HK-2 (cell line): ENCODE measurements around the gene HPCAL1.

Experiments
- DNase-seq: peaks from one replicate; pipeline ENCODE4 v3.0.0-alpha.2; 2018; ENCODE audit not compliant: unreplicated experiment

HPCAL1 gene

DNA sequence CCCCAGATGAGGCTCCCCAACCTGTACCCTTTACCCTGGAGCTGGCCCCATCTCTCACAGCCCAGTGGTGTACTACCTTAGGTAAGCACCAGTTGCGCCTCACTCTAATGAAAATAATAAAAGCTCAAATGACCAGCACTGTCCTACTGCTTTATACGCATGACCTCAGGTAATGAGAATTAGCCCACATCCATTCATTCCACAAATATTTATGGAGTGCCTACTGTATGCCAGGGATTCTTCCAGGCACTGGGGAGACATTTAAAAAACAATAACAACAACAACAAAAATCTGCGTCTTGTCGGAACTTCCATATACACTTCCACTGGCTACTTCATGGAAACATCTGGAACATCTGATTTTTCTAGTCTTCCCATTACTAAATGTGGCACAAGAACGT lies 20.8 kb downstream of the HPCAL1 start:
- DNase-seq = no peak

DNA sequence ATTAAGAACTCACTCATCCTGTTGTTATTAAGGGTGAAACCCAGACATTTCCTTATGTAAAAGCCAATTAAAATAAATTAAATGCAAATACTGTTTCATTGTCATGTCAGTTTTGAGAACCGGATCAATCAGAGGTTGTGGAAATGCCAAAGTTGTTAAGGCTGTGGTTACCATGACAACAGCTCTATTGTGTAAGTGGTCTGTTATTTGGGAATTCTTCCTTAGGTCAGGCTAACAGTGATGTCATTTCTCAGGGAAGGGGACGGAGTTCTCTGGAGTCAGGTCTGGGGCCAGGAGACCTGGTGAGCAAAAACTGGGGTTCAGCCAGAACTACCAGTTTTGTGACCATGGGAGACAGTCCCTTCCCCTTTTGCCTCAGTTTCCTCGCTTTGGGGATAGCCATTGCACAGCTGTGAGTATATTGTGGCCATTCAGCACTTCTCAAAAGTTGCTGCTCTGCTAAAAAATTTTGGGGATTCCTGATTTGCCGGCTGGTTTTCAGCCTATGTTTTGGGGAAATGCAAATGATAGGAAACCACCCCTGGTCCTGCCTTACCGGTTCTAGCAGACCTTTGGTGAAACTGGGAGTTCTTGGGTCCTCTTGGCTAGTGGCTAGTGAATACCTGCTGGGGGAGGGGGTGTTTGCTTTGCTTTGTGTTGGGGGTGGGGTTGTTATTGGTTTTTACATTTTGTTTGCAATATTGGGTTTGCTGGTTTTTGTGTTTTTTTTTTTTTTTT lies 21.6 kb downstream of the HPCAL1 start:
- DNase-seq = no peak

DNA sequence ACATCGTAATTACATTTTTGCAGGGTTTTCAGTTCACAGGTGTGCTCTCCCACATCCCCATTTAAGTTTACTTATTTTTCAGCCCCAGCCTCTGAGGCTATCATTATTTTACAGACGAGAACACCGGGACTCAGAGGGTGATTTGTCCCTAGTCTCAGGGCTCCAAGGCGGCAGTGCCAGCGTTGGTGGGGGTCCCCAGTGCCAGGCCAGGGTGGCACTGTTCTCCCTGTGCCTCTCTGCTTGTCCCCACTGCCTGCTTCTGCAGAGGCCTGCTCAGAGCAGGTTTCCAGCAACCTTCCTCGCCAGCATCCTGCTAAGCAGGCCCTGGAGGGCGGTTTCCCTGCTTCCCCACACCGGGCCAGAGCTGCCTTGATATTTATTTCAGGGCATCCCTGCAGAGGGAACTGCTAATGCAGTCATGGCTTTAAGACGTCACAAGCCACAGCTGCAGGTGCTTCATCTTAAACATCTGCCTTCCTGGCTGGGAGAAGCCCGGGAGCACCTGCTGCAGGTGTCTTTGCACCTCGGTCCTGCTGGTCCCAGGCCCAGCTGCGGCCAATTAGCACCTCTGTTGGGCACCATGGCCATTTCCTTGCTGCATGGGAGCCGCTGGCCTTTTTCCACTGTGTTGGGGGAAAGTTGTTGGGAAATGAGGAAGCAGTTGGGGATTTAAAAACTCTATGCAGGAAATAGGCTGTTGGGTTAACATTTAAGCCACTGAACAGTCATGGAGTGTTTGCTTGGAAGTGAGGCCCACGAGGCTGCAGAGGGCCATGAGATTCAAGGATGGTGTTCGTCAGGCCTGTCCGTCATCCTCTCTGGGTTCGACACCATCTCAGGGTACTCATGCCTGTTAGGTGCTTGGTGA lies 22.8 kb downstream of the HPCAL1 start:
- DNase-seq = no peak

DNA sequence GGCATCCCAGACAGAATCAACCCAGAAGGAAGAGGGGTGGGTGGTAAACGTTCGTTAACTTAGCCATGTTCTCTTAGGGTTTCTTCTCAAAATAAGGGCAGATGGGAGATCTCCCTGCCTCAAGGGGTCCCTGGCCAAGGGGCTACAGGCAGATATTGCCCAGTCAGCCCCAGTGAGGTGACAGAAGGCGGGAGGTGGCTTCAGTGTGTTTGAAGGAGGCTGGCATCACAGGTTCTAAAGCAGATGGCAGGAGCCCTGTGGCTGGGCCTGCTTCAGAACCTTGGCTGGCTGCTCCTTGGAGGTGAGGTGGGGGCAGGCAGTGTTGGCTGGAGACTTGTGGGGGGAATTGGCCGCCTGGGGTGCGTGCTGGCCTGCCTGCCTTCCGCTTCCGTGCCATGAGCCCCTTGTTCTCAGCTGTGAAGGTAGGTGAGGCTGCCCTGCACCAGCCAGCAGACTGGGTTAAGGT lies 23.5 kb downstream of the HPCAL1 start:
- DNase-seq = no peak

DNA sequence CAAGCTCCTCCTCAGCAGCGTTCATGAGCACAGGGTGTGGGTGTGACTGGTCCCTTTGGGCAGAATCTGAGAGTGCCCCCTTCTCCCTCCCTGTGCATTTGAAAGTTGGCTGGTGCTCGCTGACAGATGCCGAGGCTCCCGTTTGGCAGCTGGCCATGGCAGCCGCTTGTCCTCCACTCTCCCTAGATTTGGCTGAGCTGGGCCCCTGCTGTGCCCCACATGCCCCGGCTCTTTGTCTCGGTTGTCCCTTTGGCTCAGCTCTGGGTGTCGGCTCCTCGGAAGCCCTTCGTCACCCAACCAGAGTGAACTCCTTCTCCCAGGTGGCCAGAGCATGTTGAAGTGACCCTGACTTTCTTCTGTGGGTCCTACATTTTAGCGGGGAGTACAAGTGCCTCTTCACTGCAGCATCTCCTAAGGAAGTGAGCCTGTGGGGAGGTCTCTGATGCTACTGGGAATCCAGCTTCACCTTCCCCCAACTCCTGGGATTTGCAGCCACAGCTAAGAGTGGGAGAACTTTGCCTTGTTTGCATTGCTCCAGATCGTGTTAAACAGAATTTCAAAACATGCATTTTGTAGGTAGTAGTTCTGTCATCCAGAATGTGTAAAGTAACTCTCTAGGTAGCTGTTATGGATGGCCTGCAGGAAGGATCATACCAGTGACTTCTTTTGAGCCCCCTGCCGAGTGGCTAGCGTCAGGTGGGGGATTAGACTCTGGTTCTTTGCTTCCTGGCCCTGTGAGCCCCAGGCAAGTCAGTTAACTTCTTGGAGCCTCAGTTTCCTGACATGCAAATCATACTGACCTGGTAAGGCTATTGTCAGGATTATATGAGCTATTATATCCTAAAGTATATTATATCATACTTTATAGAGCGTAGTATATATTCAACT lies 24.2 kb downstream of the HPCAL1 start:
- no peak for DNase-seq

DNA sequence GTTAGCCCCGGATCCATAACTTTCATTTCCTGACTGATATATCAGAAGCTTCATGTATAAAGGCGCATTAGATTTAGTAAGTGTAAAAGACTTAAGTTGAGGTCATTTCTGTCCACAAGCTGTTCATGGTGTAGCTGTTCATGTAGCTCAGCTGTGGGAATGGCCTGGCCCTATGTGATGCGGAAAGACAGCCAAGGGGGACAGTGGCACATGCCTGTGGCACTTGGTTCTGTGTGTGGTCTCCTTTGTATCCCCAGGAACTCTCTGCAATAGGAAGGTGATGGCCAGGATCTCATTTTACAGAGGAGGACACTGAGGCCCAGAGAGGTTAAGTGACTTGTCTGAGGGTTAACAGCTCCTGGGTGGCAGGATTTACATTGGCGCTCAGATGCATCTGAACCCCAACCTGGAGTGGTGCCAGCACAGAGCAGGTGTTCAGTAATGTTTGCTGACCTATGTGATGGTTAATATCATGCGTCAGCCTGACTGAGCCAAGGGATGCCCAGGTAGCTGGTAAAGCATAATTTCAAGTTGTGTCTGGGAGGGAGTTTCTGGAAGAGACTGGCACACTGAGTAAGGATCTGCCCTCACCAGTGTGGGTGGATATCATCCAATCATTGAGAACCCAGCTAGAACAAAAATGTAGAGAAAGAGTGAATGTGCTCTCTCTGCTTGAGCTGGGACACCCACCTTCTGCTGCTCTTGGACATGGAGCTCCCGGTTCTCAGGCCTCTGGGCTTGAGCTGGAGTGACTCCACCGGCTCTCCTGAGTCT lies 25.4 kb downstream of the HPCAL1 start:
- no peak for DNase-seq

DNA sequence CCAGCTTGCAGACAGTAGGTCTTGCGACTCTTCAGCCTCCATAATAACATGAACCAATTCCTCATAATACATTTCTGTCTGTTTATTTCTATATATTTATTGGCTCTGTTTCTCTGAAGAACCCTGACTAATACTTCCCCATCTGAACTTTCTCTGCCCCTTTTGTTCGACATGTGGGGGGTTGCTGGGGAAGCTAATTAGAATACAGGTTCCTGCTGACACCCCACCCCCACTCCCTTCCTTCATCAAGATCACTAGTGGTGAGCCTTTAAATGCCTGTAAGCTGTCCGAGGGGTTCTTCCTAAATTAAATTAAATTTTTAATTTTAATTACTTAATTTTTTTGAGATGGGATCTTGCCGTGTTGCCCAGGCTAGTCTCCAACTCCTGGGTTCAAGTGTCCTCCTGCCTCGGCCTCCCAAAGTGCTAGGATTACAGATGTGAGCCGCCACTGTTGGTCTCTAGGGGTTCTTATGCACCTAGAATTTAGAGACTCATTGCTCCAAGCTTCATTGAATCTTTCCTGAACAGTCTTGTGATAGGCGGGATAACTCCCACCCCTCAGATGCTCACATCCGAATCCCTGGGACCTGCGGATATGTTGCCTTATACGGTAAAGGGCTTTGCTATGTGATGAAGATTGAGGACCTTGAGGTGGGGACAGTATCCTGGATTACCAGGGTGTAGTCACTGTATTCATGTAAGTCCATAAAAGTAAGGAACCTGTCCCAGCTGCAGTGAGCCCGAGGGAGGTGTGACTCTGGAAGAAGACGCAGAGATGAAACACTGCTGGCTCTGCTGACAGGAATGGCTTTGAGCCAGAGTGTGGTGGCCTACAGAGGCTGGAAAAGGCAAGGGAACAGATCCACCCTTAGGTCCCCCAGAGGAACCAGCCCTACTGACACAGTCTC lies 26.2 kb downstream of the HPCAL1 start:
- DNase-seq = no peak

DNA sequence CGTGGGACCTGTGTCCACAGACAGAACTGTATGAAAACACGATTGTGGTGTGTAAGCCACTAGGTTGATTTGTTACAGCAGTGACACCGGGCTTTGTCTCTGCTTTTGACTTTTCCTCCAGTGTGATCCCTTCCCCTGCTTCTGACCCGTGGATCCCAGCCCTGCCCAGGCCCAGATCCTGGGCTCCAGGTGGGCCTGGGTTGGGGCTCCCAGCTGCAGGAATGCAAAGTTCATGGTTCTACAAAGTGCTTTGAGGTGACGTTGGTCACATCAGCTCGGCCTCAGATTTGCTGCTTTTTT lies 26.8 kb downstream of the HPCAL1 start:
- DNase-seq = no peak

DNA sequence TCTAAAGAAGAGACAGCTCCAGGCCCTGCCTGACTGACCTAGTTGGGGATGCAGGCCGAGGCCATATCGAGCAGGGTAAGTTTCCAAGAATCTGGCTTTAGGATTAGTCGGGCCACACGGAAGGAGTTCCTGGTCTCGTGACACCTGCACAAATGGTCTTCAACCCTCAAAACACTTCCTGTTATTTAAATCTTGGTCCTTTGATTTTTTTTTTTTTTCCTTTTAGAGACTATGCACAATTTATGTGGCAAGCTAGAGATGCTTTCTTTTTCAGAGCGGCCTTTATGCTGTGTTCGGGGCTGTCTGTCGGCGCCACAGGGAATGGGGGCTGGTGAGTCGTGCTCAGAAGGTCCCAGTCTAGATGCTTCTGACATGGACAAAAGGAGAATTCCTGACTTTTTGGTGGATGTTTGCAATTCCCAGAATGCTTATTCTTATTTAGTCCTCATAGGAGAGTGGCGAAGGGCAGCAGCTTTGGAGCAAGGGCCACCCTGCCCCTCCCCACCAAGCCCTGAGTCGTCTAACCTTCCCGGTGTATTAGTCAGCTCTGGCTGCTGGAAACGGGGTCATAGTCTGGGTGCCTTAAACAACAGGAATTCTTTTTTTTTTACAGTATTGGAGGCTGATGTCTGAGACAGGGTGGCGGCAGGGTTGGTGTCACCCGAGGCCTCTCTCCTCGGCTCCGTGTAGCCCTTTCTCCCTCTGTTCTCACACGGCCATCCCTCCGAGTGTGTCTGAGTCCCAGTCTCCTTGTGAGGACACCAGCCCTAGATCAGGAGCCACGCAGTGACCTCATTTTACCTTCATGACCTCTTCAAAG lies 27.4 kb downstream of the HPCAL1 start:
- DNase-seq = peak; percentile 32

DNA sequence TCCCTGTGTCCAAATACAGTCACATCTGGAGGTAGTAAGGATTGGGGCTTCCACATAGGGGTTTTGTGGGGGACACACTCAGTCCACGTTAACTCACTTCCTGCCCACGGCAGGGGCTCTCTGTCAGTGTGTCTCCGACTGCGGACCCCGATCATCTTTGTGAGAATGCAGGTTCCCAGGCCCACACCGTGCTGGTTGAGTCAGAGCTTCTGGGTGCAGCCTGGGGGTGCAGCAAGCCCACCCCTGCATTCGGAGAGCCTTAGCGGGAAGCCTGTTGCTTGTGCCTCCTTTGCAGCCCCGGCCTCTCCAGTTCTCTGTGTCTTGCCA lies 28.0 kb downstream of the HPCAL1 start:
- no peak for DNase-seq

DNA sequence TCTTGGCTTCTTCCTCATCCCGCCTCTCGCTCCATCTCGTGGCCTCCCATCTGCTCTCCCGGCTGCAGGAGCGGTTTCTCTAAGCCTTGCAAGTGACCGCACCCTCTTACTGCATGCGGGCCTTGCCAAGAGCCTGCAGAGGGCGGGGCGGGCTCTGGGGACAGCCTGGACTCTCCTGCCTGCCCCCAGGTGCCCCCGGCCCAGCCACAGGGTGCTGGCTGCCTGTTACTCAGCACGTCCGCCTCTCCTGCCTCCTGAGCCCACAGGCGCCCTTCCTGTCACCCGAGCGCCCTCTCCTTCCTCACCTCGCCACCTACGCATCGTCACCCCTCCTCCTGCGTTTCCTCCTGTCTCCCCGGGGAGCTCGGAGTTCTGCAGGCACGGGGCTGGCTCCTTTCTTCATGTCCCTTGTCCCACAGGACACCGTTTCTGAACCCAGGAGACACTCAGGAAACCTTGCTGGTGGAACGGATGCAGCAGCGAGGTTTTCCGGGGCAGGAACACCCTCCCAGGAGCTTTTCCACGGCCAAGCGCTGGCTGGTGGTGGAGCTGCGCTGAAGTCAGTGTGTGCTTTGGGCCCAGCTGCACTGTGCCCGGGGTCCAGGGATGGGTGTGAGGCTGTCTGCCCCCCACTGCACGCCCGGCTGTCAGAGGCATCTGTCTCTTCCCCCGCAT lies 28.5 kb downstream of the HPCAL1 start:
- no peak for DNase-seq

DNA sequence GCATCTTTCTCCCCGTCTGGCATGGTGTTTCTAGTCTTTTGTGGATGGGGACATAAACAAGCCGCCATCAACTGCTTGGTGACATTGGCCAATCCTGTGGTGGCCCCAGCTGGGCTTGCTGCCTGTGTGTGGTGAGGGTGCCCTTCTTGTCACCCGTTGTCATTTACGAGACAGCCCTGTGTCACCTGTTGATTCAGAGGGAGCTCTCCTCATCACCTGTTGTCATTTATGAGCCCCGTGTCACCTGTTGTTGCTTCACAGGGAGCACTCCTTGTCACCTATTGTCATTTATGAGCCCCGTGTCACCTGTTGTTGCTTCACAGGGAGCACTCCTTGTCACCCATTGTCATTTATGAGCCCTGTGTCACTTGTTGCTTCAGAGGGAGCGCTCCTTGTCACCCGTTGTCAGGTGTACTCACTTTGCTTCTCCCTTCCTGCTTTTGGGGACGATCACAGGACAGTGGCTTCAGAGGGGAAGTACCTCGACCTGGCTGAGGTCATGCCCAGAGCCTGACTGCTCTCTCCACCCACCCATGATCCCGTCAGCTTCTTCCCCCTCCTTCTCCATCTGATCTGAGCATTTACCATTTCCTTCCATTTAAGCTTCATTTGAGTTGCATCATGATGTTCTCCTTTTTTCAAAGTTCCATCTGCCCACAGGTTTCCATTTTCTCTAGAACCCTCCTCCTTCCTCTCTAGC lies 29.1 kb downstream of the HPCAL1 start:
- no peak for DNase-seq

DNA sequence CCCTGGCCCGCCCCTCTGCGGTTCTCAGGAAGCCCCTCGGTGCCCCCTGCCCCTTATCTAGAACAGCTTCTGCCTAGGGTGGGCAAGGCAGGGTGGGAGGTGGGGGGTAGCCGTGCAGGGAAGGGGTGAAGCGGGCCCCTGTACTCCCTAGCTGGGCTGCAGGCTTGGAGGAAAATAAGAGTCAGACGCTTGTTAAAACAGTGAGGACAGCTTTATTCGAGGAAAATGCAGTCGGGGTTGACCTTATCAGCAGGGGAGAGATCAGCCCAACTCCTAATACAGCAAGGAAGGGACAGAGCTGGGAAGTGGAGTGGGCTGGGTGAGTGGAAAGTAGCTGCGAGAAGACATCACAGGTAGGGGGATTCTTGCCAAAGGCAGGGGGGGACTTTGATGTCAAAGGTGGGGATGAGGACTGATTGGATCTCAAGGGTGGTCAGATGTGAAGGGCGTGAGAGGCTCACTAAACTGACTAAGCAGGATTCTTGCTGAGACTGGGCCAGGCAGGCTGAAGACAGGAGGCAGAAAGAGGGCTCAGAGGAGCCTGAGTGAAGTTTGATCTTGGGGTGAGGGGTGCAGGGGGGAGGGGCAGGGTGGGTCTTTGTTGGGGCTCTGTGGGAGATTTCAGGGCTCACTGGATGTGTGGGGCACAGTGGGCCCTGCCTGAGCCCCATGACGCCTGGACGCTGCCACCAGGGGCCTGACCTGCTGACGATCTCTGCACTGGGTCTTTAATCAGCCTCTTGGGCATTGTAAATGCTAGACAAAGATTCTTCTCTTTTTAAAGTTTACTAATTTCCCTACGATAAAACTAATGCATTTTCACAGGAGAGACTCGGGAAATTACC lies 29.9 kb downstream of the HPCAL1 start:
- DNase-seq = no peak

DNA sequence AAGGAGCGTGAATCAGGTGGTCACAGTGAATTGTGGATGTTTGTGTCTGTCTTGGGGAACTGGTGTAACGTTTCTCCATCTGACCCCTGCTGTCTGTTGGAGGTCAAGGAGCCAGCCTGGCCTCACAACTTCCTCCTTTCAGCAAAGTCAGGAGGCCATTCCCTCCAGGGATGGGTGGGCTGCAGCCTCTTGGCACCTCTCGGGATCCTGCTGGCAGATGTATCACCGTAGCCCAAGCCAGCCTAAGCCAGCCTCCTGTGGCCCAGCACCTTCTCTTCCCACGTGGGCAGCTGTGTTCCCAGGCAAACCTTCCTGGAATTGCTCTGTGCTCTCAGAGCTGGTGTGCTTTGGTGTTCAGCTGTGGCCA lies 30.5 kb downstream of the HPCAL1 start:
- DNase-seq = no peak

DNA sequence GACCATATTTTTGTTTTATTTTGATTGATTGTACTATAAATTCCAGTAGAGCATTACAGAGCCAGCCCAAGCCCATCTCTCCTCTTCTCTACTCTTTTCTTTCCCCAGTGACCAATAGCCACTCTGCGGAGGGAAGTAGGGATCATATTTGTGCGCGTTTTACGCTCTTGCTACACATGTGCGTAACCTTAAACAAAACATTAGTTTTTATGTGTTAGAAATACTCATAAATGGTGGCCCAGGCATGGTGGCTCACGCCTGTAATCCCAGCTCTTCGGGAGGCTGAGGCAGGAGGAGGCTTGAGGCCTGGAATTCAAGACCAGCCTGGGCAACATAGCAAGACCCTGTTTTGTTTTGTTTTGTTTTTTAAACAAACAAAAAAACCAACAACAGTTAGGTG lies 31.3 kb downstream of the HPCAL1 start:
- no peak for DNase-seq

DNA sequence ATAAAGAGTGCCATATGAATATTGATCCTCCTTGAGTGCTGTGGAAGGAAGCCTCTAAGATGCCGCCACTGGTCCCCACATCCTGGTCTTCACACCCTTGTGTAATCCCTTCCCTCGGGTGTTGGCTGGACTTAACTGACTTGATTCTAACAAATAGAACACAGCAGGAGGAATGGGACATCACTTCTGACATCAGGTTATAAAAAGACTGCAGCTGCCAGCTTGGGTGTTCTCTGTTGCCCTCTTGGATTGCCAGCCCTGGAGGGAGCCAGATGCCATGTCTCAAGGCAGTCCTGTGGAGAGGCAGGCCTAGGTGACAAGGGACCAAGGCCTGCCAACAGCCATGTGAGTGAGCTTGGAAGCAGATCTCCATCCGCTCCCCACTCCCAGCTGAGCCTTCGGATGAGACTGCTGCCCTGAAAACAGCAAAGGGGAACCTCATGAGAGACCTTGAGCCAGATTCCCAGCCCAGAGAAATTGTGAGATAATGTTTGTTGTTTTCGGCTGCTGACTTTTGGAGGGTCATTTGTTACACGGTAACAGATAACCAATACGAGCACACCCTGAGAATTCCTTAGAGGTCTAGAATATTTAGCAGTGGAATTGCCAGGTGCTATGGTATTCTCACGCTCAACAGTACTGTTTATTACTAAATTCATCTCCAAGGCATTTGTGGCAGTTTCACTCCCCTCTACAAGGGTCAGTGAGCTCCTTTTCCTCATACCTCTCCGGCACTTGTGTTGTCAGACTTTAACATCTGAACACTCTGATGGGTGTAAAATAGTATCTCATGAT lies 32.5 kb downstream of the HPCAL1 start:
- no peak for DNase-seq

DNA sequence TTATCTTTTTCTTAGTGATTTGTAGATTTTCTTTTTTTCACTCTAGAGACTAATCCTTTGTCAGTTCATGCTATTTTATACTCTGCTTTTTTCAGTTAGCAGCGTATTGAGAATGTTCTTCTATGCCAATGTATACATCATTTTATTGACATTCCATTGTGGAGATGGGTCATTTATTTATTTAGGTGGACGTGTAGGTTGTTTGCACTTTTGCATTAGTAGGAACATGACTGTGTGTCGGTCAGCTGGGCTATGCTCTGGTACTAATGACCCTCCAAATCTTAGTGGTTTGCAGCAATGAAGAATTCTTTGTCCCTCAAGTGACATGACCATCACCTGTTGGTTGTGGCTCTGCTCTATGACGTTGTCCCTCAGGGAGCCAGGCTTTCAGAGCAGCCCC lies 33.6 kb downstream of the HPCAL1 start:
- DNase-seq = no peak
